ENCODE measurements around the gene ESRRB. TPM values are rescaled to one million over a fixed set of nuclear protein-coding genes. Genes with fewer than 3 reads are reported as not detected.

The ESRRB gene
- polyA plus RNA-seq, 1 experiment = not detected

GRCh38 chr14:76351941-76352340 is 24.0 kb upstream of the ESRRB start:
- no peak for DNase-seq (ENCODE audit: low read depth, low spot score)
- Histone ChIP-seq H3K4me3 (ENCODE audit: low read depth, low read length) (no peak overlapping the region), H3K27me3 (ENCODE audit: control insufficient read depth, insufficient read depth, low read length) (peaks cover 6% of the 10 kb centered on the region), H3K27ac (ENCODE audit: low read depth, low read length) (no peak overlapping the region), H3K9me3 (ENCODE audit: control insufficient read depth, insufficient read depth, low read length) (no peaks in the 10 kb centered on the region)
- POLR2A ChIA-PET = no interaction called here
- CTCF ChIA-PET = interaction anchor here (0.5 to 5.9 kb wide), 27 partner anchors 8 to 690 kb away, joined by 3 to 192 read pairs (median 4); no protein-coding TSS in a partner anchor
- TF ChIP-seq CTCF (IDR thresholded peaks at IDR 0.05; ENCODE audit: low read depth, low read length) = no peak

GRCh38 chr14:76352639-76353281 is 23.2 kb upstream of the ESRRB start:
- H3K4me3 ChIP-seq (ENCODE audit: low read depth, low read length) = peak overlapping the region; percentile 37
- no peak for DNase-seq (ENCODE audit: low read depth, low spot score)
- POLR2A ChIA-PET = no interaction called here
- peaks cover 6% of the 10 kb centered on the region for H3K27me3 ChIP-seq (ENCODE audit: control insufficient read depth, insufficient read depth, low read length)
- no peak overlapping the region for H3K27ac ChIP-seq (ENCODE audit: low read depth, low read length)
- H3K9me3 ChIP-seq (ENCODE audit: control insufficient read depth, insufficient read depth, low read length) = no peaks in the 10 kb centered on the region
- TF ChIP-seq CTCF (IDR thresholded peaks at IDR 0.05; ENCODE audit: low read depth, low read length) = peak; percentile 75
- CTCF ChIA-PET = interaction anchor here (0.5 to 5.9 kb wide), 44 partner anchors 9 to 642 kb away, joined by 3 to 192 read pairs (median 4); no protein-coding TSS in a partner anchor

- H3K27ac ChIP-seq (ENCODE audit: low read depth, low read length) = no peak overlapping the region
- CTCF ChIA-PET = interaction anchor here (0.6 to 5.9 kb wide), 5 partner anchors 10 to 528 kb away, joined by 4 to 192 read pairs (median 5); no protein-coding TSS in a partner anchor
- TF ChIP-seq CTCF (IDR thresholded peaks at IDR 0.05; ENCODE audit: low read depth, low read length) = no peak
- peaks cover 2% of the 10 kb centered on the region for H3K27me3 ChIP-seq (ENCODE audit: control insufficient read depth, insufficient read depth, low read length)
- no peaks in the 10 kb centered on the region for H3K9me3 ChIP-seq (ENCODE audit: control insufficient read depth, insufficient read depth, low read length)
- no peak overlapping the region for H3K4me3 ChIP-seq (ENCODE audit: low read depth, low read length)
- POLR2A ChIA-PET = no interaction called here
- DNase-seq (ENCODE audit: low read depth, low spot score) = no peak
Observed at GRCh38 chr14:76354310-76354709, 21.6 kb upstream of the ESRRB start.

- POLR2A ChIA-PET = no interaction called here
Observed at GRCh38 chr14:76355771-76356170, 20.2 kb upstream of the ESRRB start.

More at GRCh38 chr14:76355771-76356170, 20.2 kb upstream of the ESRRB start:
- Histone ChIP-seq H3K4me3 (ENCODE audit: low read depth, low read length) (no peak overlapping the region), H3K27me3 (ENCODE audit: control insufficient read depth, insufficient read depth, low read length) (no peaks in the 10 kb centered on the region), H3K27ac (ENCODE audit: low read depth, low read length) (no peak overlapping the region), H3K9me3 (ENCODE audit: control insufficient read depth, insufficient read depth, low read length) (no peaks in the 10 kb centered on the region)
- TF ChIP-seq CTCF (IDR thresholded peaks at IDR 0.05; ENCODE audit: low read depth, low read length) = no peak
- CTCF ChIA-PET = no interaction called here
- no peak for DNase-seq (ENCODE audit: low read depth, low spot score)
